Kidney epithelial cell (primary cell): ENCODE data around the gene MTX2. TPM values are rescaled to one million over a fixed set of nuclear protein-coding genes. Genes with fewer than 3 reads are reported as not detected.
A peak's percentile ranks its signal among the peaks of the same experiment; 100 is the strongest.

Source experiments
- DNase-seq: peaks from one replicate; pipeline ENCODE4 v3.0.0-alpha.2; 2010; ENCODE audit warnings: low read depth
- H3K27me3 ChIP-seq: 2 replicates; pipeline ENCODE4 v1.6.0; 2011; ENCODE audit warnings: low read length; ENCODE audit not compliant: control insufficient read depth, insufficient read depth
- H3K36me3 ChIP-seq: 2 replicates; pipeline ENCODE4 v1.5.1; 2011; ENCODE audit warnings: low read length; ENCODE audit not compliant: control insufficient read depth, insufficient read depth
- H3K4me3 ChIP-seq: 2 replicates; pipeline ENCODE4 v1.5.1; 2011; ENCODE audit warnings: low read depth, mild to moderate bottlenecking, control low read depth, low read length
- CTCF ChIP-seq: IDR thresholded peaks from 2 replicates; pipeline ENCODE4 v1.5.1; 2011; ENCODE audit warnings: mild to moderate bottlenecking, moderate library complexity, low read length, control low read depth, inconsistent platforms; ENCODE audit not compliant: insufficient read depth, poor library complexity, severe bottlenecking
- total RNA-seq: library from RNA; depleted of rRNA; stranded (reverse); fragments of >200 nt; gene quantifications from 2 replicates; pipeline ENCODE4 v1.2.3, GENCODE V29; 2015

The MTX2 gene
- total RNA-seq, 1 donor from 2014 or later: 62.8 TPM

GRCh38 chr2:176317199-176317598 is 48.0 kb downstream of the MTX2 start:
- Histone ChIP-seq H3K4me3 (no peak overlapping the region), H3K36me3 (no peaks in the 10 kb centered on the region), H3K27me3 (no peaks in the 10 kb centered on the region)
- TF ChIP-seq CTCF: no peak
- DNase-seq: no peak

GRCh38 chr2:176317623-176318065 is 48.4 kb downstream of the MTX2 start:
- H3K4me3 ChIP-seq: no peak overlapping the region
- no peak for DNase-seq
- no peaks in the 10 kb centered on the region for H3K27me3 ChIP-seq
- no peaks in the 10 kb centered on the region for H3K36me3 ChIP-seq
- no peak for TF ChIP-seq CTCF

DNA sequence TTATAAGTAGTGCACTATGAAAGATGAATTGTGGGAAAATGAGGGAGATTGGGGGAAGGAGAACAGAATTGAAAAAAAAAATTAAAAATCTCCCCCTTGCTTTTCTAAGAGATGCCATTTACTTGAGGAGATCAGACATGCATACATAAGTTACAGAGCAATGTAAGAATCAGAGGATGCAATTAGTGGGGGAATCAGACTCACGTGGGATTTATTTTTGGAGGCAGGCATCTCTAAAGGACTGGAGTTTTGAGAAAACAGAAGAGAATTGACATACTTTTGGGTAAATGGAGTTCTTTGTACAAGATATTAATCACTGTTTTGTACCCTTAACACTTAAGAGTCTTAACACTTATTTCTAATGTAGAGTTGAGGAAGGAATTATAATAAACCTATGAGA is 52.7 kb downstream of the MTX2 start:
- no peak for DNase-seq
- no peak for TF ChIP-seq CTCF
- Histone ChIP-seq H3K27me3 (no peaks in the 10 kb centered on the region), H3K4me3 (no peak overlapping the region), H3K36me3 (no peaks in the 10 kb centered on the region)

DNA sequence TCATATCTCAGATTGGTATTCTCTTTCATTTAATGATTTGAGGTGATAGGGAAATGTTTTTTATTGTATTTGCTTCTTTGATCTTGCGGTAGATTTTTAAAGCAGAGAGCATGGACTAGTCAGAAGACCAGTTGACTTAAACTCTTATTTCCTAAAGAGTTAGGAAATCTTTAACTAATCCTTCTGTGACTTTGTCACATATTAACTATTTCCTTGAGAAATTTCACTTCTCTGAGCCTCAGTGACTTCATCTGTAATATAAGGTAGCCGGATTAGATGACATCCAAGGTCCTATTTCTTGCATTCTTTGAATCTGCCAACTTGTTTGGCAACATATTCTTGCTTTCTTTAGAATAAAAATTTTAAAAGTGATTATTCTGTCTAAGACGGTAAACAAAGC is 55.6 kb downstream of the MTX2 start:
- H3K36me3 ChIP-seq: no peaks in the 10 kb centered on the region
- TF ChIP-seq CTCF: no peak
- H3K4me3 ChIP-seq: no peak overlapping the region
- no peaks in the 10 kb centered on the region for H3K27me3 ChIP-seq
- DNase-seq: peak; percentile 48

DNA sequence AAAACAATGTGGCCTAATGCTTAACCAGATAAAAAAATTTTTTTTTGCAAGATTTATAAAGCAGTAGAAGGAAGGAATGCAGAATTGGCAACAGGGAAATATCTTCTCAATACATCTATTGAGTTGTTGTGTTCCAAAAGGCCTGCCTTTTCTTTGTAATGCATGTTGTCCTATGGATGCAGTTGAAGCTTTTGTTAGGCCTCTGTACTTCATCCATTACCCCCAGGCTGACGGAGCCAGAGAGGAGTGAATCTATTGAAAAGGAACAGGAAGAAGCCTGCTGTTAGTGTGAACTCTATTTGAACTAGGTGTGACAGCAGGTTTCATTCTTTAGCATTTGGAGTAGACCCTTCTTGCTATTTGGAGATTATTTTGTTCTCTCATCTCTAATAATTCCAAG is 56.5 kb downstream of the MTX2 start:
- no peaks in the 10 kb centered on the region for H3K36me3 ChIP-seq
- TF ChIP-seq CTCF: no peak
- H3K4me3 ChIP-seq: no peak overlapping the region
- no peaks in the 10 kb centered on the region for H3K27me3 ChIP-seq
- no peak for DNase-seq

DNA sequence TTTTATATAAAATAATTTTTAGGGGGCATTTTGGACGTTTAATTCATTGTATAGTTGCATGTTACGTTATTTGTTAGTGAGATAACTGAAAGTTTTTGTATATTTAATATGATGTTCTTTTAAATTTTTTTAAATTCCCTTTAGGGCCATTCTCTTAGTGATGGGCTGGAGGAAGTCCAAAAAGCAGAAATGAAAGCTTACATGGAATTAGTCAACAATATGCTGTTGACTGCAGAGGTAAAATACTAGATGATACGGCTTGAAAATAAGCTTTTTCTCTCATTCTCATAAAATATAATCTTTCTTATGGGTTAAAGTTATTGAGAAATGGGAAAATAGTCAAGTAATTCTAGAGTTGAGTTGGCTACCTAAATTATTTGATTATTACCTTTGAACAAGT is 58.9 kb downstream of the MTX2 start:
- H3K36me3 ChIP-seq: no peaks in the 10 kb centered on the region
- no peak for TF ChIP-seq CTCF
- no peak for DNase-seq
- no peak overlapping the region for H3K4me3 ChIP-seq
- no peaks in the 10 kb centered on the region for H3K27me3 ChIP-seq
